ENCODE measurements around the gene ARL6.
A peak's percentile ranks its signal among the peaks of the same experiment; 100 is the strongest.

The ARL6 gene

DNA sequence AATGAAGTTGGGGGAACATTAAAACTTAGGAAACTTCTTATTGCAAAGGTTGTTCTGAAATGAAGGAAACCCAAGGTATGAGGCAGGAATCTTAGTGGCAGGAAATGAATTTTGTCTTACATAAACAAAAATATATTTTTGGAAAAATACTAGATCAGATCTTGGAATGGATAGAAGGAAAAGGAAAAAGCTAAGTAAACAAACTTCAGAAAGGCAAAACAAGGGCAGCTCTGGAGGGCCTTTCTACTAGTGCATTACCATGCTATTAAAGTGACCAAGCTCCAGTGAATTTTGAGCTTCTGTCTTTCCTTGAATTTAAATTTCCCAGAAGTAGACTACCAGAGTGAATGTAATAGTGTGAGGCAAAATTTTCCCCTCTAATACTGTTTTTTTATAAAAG is 13.6 kb downstream of the ARL6 start:
- Histone ChIP-seq H3K9ac (ENCODE audit: low read depth, low read length) (no peak overlapping the region), H3K9me3 (replicated peaks; ENCODE audit: low read length) (no peaks in the 10 kb centered on the region), H3K4me3 (ENCODE audit: low read length) (no peak overlapping the region), H3K27me3 (ENCODE audit: control insufficient read depth, insufficient read depth, low read length) (no peaks in the 10 kb centered on the region), H3K4me2 (ENCODE audit: low read length) (no peak overlapping the region), H3K36me3 (ENCODE audit: insufficient read depth, low read length) (no peaks in the 10 kb centered on the region), H3K4me1 (ENCODE audit: control insufficient read depth, insufficient read depth, low read length) (no peaks in the 10 kb centered on the region)

DNA sequence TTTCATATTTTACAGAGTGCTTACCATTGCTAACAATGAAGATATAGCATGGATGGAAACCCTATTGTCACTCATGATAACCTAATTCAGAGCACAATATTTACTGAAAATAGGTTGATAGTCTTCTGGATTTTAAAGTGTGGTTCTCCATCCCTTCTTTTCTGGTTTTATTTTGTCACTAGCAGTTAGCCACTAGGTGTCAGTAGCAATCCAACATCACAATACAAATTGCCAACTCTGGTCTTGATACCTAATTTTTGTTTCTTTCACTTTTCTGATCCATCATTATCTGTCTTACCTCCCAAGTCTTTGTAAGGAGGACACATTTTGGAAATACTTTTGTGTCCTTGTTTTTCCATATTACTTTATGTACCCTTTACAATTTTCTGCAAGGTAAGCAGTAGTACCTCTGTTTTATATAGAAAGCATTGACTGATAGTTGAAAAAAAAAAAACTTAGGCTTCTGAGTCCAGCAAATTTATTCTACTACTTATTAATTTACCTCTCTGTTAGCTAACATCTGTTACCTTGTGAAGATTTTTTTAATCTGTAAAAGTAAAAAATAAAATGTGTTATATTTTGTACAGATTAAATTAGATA is 29.0 kb downstream of the ARL6 start:
- Histone ChIP-seq H3K4me2 (ENCODE audit: low read length) (no peak overlapping the region), H3K9me3 (replicated peaks; ENCODE audit: low read length) (no peaks in the 10 kb centered on the region), H3K4me1 (ENCODE audit: control insufficient read depth, insufficient read depth, low read length) (no peaks in the 10 kb centered on the region), H3K9ac (ENCODE audit: low read depth, low read length) (no peak overlapping the region), H3K27me3 (ENCODE audit: control insufficient read depth, insufficient read depth, low read length) (no peaks in the 10 kb centered on the region), H3K36me3 (ENCODE audit: insufficient read depth, low read length) (no peaks in the 10 kb centered on the region), H3K4me3 (ENCODE audit: low read length) (no peak overlapping the region)

DNA sequence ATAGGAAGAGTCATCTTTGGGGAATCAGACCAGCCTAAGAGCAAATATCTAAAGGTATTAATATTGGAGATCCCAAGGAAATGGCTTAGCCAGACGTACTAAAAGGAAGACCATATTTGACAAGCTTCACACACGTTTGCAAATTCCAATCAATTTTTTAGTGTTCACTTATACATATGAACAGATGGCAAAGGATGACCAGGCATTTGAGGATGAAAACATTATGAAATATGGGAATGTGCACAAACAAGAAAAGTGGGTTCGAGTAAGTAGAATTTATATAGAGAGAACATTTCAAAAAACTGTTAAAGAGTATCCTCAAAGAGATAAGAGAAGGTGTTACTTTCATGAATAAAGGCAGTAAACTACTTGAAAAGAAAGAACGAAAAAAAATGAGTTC is 31.4 kb downstream of the ARL6 start:
- no peaks in the 10 kb centered on the region for H3K27me3 ChIP-seq (ENCODE audit: control insufficient read depth, insufficient read depth, low read length)
- H3K36me3 ChIP-seq (ENCODE audit: insufficient read depth, low read length) = peaks cover 3% of the 10 kb centered on the region
- H3K4me2 ChIP-seq (ENCODE audit: low read length) = no peak overlapping the region
- no peaks in the 10 kb centered on the region for H3K9me3 ChIP-seq (replicated peaks; ENCODE audit: low read length)
- no peaks in the 10 kb centered on the region for H3K4me1 ChIP-seq (ENCODE audit: control insufficient read depth, insufficient read depth, low read length)
- H3K9ac ChIP-seq (ENCODE audit: low read depth, low read length) = no peak overlapping the region
- H3K4me3 ChIP-seq (ENCODE audit: low read length) = no peak overlapping the region

DNA sequence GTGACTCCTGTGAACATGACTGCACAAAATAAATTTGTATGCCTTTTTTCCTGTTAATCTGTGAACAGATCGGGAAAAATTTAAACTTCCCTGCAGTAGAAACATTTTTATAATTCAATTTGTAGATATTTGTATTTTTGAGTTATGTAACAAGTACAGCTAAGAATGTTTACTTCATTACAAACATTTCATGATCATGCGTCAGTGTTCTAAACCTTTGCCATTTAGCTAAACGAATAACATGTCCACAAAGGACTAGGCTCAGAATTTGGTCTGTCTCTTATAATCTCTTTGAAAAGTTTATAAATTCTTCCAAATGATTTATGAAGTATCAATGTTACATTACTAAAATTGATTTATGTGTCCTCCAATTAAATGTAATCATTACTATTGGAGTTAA is 39.9 kb downstream of the ARL6 start:
- no peaks in the 10 kb centered on the region for H3K9me3 ChIP-seq (replicated peaks; ENCODE audit: low read length)
- H3K4me2 ChIP-seq (ENCODE audit: low read length) = no peak overlapping the region
- H3K4me3 ChIP-seq (ENCODE audit: low read length) = no peak overlapping the region
- H3K4me1 ChIP-seq (ENCODE audit: control insufficient read depth, insufficient read depth, low read length) = no peaks in the 10 kb centered on the region
- H3K36me3 ChIP-seq (ENCODE audit: insufficient read depth, low read length) = peaks cover 4% of the 10 kb centered on the region
- no peak overlapping the region for H3K9ac ChIP-seq (ENCODE audit: low read depth, low read length)
- H3K27me3 ChIP-seq (ENCODE audit: control insufficient read depth, insufficient read depth, low read length) = no peaks in the 10 kb centered on the region

DNA sequence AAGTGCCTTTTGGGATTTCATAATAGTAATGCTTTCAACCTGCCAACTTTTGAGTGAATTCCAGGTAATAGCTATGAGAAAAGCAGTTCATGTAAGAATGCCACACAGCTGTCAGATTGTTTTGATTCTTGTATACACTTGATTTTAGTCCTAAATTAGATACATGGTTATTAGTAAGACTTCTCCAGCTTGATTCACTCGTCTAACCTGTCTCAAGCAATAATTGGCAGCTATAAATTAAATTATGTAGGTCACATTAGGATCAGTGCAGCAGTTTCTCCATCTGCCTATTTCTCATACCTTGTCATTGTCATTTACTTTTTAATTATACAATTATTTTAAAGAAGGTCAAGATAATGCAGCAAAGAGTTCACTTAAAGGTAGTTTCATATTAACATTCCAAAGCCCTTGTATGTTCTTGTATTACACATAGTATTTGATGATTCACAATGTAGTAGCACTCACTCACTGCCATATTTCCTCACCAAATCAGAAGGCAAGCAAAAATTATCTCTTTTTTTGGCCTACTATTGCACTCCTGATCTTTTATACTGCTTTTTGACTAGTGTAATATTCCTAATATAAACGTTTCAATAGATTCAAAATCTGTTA is 46.3 kb downstream of the ARL6 start:
- H3K9ac ChIP-seq (ENCODE audit: low read depth, low read length) = no peak overlapping the region
- H3K4me2 ChIP-seq (ENCODE audit: low read length) = no peak overlapping the region
- H3K36me3 ChIP-seq (ENCODE audit: insufficient read depth, low read length) = no peaks in the 10 kb centered on the region
- H3K27me3 ChIP-seq (ENCODE audit: control insufficient read depth, insufficient read depth, low read length) = no peaks in the 10 kb centered on the region
- H3K9me3 ChIP-seq (replicated peaks; ENCODE audit: low read length) = no peaks in the 10 kb centered on the region
- no peak overlapping the region for H3K4me3 ChIP-seq (ENCODE audit: low read length)
- peaks cover 11% of the 10 kb centered on the region for H3K4me1 ChIP-seq (ENCODE audit: control insufficient read depth, insufficient read depth, low read length)

DNA sequence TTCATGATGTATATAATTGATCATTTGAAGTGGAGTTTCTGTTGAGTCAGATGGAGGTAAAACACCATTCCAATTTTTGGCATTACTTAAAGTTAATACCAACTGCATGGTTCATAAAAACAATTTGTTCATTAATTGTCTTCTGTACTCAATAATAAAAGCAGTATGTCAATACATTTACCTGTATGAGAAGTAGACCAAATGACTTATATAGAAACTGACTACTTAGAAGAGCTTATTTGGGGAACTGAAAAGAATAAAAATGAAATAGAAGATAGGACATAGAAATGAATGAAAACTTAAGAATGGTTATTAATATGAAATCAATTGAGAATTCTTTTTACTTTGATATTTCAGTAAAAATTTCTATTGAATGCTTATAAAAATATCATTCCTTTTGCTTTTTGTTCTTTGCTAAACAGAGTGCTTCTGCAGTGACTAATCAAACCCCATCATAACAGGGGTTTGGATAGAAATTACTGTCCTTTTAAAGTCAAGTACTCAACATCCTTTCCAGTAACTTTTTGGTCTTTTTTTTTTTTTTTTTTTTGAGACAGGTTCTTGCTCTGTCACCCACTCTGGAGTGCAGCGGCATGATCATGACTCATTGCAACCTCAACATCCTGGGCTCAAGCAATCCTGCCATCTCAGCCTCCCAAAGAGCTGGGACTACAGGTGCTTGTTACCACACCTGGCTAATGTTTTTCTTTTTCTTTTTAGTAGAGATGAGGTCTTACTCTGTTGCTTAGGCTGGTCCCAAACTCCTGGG is 50.8 kb downstream of the ARL6 start:
- peaks cover 11% of the 10 kb centered on the region for H3K4me1 ChIP-seq (ENCODE audit: control insufficient read depth, insufficient read depth, low read length)

DNA sequence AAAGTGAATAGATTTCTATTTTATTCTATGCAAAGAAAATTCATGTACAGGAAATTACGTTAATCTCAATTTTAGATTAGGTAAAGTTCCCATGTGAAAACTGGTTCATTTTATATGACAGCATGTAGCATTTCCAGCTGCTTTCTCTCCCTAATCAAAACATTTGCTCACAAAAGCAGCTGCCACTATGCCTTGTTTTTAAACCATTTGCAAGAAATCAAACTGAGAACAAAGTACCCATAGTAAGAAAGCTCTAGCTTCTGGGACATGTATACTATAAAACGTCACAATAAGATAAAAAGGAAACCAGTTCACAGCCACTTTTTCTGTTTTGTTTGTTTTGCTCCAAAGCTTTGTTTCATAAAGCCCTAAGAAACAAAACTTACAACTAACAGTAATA is 52.3 kb downstream of the ARL6 start:
- Histone ChIP-seq H3K27me3 (ENCODE audit: control insufficient read depth, insufficient read depth, low read length) (no peaks in the 10 kb centered on the region), H3K9ac (ENCODE audit: low read depth, low read length) (no peak overlapping the region), H3K4me1 (ENCODE audit: control insufficient read depth, insufficient read depth, low read length) (peaks cover 6% of the 10 kb centered on the region), H3K4me3 (ENCODE audit: low read length) (no peak overlapping the region), H3K4me2 (ENCODE audit: low read length) (no peak overlapping the region), H3K36me3 (ENCODE audit: insufficient read depth, low read length) (no peaks in the 10 kb centered on the region), H3K9me3 (replicated peaks; ENCODE audit: low read length) (no peaks in the 10 kb centered on the region)

More for the DNA sequence above, 50.8 kb downstream of the ARL6 start:
- Histone ChIP-seq H3K36me3 (ENCODE audit: insufficient read depth, low read length) (no peaks in the 10 kb centered on the region), H3K4me3 (ENCODE audit: low read length) (no peak overlapping the region), H3K9me3 (replicated peaks; ENCODE audit: low read length) (no peaks in the 10 kb centered on the region), H3K4me2 (ENCODE audit: low read length) (no peak overlapping the region), H3K9ac (ENCODE audit: low read depth, low read length) (no peak overlapping the region), H3K27me3 (ENCODE audit: control insufficient read depth, insufficient read depth, low read length) (no peaks in the 10 kb centered on the region)

DNA sequence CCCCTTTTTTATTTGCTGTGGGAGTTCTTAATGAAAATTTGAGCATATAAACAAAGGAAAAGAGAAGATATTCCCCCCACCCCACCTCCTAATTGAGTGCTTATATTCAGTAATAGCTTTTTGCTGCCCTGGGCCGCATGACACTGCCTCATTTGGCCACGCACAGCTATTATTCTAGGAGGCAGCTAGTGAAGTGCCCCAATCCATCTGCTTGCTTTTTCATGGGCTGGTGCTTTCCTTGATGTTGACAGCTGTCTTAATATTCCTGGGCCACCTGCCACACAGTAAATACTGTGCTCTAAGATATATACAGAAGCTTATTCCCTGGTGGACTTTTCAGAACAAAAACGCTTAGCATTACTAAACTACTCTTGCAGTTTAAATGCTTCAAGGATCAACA is 53.4 kb downstream of the ARL6 start:
- Histone ChIP-seq H3K4me1 (ENCODE audit: control insufficient read depth, insufficient read depth, low read length) (peaks cover 6% of the 10 kb centered on the region), H3K9me3 (replicated peaks; ENCODE audit: low read length) (no peaks in the 10 kb centered on the region), H3K4me2 (ENCODE audit: low read length) (no peak overlapping the region), H3K27me3 (ENCODE audit: control insufficient read depth, insufficient read depth, low read length) (no peaks in the 10 kb centered on the region), H3K36me3 (ENCODE audit: insufficient read depth, low read length) (no peaks in the 10 kb centered on the region), H3K4me3 (ENCODE audit: low read length) (no peak overlapping the region), H3K9ac (ENCODE audit: low read depth, low read length) (no peak overlapping the region)

DNA sequence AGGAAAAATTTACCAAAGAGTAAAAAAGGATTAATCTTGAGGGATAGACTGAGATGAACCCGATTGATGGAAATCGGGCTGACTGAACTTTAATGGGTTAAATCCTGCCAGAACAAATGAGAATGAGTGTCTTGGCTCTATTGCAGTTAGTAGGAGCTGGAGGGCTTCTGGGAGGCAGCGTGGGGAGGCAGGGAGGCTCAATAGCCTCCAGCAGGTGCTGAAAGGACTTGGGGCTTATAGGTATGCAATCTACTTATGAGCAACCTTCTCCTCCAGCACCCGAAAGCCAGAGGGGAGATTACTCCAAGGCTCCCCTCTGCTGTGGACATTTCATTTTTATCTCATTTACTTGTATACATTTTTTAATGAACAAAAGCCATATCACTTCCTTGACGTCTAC is 56.2 kb downstream of the ARL6 start:
- Histone ChIP-seq H3K9me3 (replicated peaks; ENCODE audit: low read length) (no peaks in the 10 kb centered on the region), H3K27me3 (ENCODE audit: control insufficient read depth, insufficient read depth, low read length) (no peaks in the 10 kb centered on the region), H3K4me3 (ENCODE audit: low read length) (peak overlapping the region; percentile 82), H3K4me1 (ENCODE audit: control insufficient read depth, insufficient read depth, low read length) (peaks cover 16% of the 10 kb centered on the region), H3K36me3 (ENCODE audit: insufficient read depth, low read length) (no peaks in the 10 kb centered on the region), H3K4me2 (ENCODE audit: low read length) (peak overlapping the region; percentile 98), H3K9ac (ENCODE audit: low read depth, low read length) (peak overlapping the region; percentile 86)

DNA sequence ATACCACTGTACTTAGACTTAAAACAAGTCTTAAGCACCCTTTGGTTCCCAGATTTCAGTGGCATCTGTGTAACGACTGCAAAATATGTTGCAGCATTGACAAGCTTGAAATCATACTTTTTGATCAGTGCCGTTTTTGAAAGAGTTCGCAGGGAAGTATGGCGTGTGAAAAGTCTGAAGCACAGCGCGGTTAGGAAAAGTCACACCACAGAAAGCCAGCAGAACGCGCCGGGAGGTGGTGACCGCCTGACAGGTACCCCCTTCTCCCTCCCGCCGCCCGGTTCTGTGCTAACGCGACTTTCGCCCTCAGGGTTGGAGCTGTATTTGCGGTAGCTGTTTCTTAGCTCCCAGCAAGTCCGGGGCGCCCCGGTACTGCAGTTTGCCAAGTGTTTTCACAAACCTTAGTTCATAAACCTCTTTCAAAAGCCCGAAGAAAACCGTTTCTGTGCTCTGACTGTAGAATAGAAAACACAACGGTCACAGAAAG is 56.8 kb downstream of the ARL6 start:
- no peaks in the 10 kb centered on the region for H3K9me3 ChIP-seq (replicated peaks; ENCODE audit: low read length)
- no peaks in the 10 kb centered on the region for H3K36me3 ChIP-seq (ENCODE audit: insufficient read depth, low read length)
- H3K27me3 ChIP-seq (ENCODE audit: control insufficient read depth, insufficient read depth, low read length) = no peaks in the 10 kb centered on the region
- H3K4me2 ChIP-seq (ENCODE audit: low read length) = peak overlapping the region; percentile 98
- H3K9ac ChIP-seq (ENCODE audit: low read depth, low read length) = peak overlapping the region; percentile 86
- peaks cover 16% of the 10 kb centered on the region for H3K4me1 ChIP-seq (ENCODE audit: control insufficient read depth, insufficient read depth, low read length)
- peak overlapping the region; percentile 82 for H3K4me3 ChIP-seq (ENCODE audit: low read length)

DNA sequence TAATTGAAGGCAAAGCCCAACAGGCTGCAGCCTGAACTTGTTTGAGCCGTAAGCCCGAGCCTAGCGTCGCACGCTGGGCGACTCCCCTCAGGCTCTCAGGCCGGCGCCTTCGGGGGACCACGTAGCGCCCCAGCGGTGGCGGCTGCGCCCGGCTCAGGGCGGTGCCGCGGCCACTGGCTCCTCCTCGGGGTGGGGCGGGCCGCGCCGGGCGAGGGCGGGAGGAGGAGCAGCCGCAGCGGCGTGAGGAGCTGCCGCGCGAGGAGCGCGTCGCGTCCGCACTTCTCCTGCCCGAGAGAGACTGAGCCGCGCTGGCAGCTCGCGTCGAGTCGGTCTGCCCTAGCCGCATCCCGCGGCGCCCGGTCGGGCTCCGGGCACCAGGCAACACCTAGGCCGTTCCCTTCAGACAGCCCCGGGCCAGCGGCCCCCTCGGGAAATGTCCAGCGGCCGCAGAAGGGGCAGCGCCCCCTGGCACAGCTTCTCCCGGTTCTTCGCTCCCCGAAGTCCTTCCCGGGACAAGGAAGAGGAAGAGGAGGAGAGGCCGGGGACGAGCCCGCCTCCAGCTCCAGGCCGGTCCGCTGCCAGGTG is 57.3 kb downstream of the ARL6 start, which contains the start of gene CRYBG3:
Gene CRYBG3, plus strand, starts transcription at position 238 of the 585 bp plus-strand sequence. Its CDS starts 196 bp downstream, at position 434.
- Histone ChIP-seq H3K4me1 (ENCODE audit: control insufficient read depth, insufficient read depth, low read length) (peaks cover 16% of the 10 kb centered on the region), H3K4me3 (ENCODE audit: low read length) (peak within 1 kb of the TSS; percentile 82), H3K9me3 (replicated peaks; ENCODE audit: low read length) (no peaks in the 10 kb centered on the region), H3K27me3 (ENCODE audit: control insufficient read depth, insufficient read depth, low read length) (no peaks in the 10 kb centered on the region), H3K4me2 (ENCODE audit: low read length) (peak within 1 kb of the TSS; percentile 98), H3K9ac (ENCODE audit: low read depth, low read length) (peak within 1 kb of the TSS; percentile 86), H3K36me3 (ENCODE audit: insufficient read depth, low read length) (no peaks in the 10 kb centered on the region)
